GM19239 (cell line): ENCODE data around the gene KCNG4.

ENCODE experiments used
- DNase-seq: peaks from one replicate; pipeline ENCODE4 v3.0.0; 2011; ENCODE audit warnings: low spot score; ENCODE audit not compliant: insufficient read length
- FAIRE-seq: peaks from 2 replicates; lab custom pipeline; 2011; peaks lifted over from hg19 to GRCh38; lab: Jason Lieb, UNC

Gene KCNG4

DNA sequence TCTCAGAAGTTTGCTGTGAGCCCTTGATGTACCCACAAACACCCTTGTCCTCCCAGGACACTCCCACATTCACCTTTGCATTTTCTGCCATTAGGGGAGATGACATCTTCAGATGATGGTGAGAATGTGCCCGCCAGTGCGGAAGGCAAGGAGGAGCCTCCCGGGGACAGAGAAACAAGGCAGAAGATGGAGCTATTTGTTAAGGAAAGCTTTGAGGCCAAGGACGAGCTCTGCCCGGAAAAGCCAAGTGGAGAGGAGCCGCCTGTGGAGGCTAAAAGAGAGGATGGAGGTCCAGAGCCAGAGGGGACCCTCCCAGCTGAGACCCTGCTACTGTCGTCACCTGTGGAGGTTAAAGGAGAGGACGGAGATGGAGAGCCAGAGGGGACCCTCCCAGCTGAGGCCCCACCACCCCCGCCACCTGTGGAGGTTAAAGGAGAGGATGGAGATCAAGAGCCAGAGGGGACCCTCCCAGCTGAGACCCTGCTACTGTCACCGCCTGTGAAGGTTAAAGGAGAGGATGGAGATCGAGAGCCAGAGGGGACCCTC, 70.0 kb downstream of the KCNG4 start:
- no peak for FAIRE-seq

More for the DNA sequence above, 70.0 kb downstream of the KCNG4 start:
- no peak for DNase-seq
